SK-N-DZ (cell line): ENCODE measurements around the gene ADAM12.

ENCODE experiments used
- DNase-seq: peaks from one replicate; pipeline ENCODE4 v3.0.0-alpha.2; 2015; ENCODE audit warnings: low spot score

Gene ADAM12

DNA sequence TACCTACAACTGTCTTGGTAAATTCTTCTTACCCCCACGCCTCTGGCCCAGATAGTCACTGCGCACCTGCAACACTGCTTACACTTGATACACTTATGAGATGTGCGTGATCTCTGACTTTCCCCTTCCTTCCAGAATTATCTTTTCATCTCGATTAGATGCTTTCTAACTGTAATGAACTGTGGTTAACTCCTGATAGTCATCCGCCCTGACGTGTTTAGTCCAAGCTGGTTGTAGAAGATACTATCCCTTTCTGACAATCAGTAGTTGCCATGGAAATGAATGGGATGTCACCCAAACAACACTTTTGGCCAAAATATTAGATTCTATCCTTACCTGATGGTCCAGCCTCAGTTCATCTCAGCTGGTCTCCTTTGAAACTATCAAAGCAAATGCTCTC is 241.5 kb downstream of the ADAM12 start:
- no peak for DNase-seq

DNA sequence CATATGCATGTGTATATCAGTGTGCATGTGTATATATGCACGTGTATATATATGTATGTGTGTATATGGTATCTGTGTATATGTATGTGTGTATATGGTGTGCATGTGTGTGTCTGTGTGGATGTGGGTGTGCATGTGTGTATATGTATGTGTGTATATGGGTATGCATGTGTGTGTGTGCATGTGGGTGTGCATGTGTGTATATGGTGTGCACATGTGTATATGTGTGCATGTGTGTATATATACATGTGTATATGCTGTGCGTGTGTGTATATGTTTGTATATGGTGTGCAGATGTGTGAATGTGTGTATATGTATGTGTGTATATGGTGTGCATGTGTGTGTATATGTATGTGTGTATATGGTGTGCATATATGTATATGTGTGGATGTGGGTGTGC is 245.2 kb downstream of the ADAM12 start:
- no peak for DNase-seq

GRCh38 chr10:126140746-126141273 is 247.5 kb downstream of the ADAM12 start:
- no peak for DNase-seq

DNA sequence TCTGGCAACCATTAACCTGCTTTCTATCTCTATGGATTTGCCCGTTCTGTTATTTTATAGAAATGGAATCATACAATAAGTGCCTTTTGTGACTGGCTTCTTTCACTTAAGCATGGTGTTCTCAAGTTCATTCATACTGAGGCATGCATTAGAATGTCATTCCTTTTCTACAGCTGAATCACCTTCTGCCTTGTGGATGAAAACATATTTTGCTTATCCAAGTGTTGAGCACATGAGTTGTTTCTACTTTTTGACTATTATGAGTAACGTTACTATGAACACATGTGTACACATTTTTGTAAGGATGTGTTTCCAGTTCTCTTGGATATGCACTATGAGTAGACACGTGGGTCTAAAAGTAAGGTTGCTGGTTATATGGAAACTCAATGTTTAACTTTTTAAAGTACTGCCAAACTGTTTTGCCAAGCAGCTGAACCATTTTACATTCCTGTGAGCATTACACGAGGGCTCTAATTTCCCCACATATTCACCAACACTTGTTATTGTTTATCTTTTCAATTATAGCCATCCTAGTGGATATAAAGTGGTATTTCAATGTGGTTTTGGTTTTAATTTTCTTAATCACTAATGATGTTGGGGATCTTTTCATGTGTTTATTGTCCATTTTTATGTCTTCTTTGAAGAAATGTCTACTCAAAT is 250.6 kb downstream of the ADAM12 start:
- no peak for DNase-seq

DNA sequence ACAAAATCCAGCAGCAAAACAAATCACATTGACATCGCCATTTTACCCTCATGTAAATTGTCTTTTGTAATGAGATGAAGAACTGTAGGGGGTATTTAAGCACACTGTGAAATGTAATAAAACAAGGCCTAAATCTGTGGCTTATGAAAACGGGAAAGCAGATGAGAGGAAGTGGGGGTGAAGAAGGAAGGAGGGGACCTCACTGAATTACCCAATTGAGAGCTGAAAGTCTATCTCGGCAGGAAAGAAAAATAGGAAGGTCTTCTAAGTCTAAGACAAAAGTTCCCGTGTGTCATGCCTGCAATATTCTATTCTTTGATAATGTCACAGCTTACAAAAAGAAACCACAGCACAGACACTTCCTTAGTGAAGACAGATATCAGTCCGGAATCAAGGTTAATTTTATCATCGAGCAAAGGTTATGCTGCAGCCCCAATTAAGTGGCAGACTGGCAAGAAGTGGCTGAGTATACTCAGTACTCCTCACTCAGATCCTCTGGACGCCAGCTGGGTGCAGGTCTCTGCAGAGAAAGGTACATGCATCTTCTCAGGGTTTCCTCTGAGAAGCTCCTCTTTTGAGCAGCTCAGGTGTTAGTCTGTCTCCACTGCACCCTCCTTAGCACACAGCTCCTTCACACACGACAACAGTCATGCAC is 252.2 kb downstream of the ADAM12 start:
- DNase-seq: no peak

DNA sequence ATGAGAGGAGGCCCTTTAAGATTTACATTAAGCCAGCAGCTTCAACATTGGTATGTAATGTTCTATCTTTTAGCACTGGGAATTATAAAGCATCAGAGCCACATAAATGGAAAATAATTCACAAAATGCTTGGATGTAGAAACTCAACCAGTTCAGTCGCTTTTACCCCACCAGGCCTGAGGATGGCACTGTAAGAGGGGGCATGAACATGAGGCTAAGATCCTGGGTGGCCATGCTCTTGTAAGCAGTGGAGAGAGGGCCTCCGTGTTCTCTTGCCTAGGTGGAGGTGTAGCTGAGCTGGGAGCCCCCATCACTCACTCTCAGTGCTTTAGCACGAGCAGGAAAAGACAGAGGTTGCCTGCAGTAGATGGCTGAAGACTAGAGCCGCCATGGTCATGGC is 253.1 kb downstream of the ADAM12 start:
- no peak for DNase-seq

- no peak for DNase-seq
Measured at GRCh38 chr10:126133906-126134656, 254.2 kb downstream of the ADAM12 start.

DNA sequence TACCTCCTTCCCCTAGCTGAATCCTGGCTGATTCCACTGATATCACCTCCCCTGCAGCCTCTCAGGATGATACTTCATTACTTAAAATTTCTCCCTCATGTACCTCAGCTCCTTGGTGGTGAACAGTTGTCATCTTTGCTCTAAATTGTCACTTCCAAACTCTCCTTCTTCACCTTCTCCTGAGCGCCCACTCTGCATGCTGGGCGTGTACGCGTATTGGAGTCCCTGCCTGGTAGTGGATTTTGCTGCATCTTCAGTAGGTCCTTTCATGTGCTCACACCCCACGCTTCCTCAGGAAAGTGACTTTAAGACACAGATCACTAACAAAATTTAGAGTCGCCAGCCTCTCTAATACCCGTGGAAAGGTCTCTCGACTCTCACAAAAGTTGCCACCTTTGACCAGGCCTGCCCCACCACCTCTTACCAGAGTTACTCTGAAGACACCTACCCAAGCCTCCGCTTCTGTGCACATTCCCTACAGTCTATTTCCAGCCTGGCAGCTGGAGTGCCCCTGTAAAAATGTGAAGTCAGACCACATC is 255.1 kb downstream of the ADAM12 start:
- no peak for DNase-seq

DNA sequence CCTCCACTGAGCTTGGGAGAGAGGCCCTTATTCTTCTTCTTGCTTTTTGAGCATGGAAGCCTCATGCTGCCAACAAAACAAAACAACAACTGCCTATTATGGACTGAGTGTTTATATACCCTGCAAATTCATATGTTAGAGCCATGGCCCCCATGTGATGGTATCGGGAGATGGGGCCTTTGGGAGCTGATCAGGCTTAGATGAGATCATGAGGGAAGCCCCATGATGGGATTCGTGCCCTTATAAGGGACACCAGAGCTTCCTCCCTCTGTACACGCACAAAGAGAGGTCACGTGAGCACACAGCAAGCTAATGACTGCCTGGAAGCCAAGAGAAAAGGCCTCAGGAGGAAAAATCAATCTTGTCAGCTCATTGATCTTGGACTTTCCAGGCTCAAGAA is 256.9 kb downstream of the ADAM12 start:
- DNase-seq: no peak

DNA sequence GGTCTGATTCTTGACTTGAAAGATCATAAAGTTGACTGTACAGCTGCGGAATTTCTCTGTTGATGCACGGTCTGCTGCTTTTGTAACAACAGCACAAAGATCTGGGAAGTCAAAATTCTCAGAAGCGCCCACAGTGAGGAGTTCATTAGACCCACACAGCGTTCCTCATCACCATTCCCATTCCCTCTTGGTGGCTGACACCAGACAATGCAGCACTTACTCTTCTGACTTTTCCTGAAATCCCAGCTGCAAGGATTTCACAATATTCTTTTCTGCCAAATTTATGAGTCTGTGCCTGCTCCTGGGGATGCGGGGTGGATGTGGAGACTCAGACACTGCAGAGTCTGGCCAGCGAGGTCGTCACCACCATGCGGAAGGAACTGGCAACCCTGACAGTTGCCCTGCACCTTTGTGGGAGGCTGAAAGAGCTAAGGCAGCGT is 258.0 kb downstream of the ADAM12 start:
- no peak for DNase-seq

- no peak for DNase-seq
Measured at GRCh38 chr10:126129026-126129425, 259.3 kb downstream of the ADAM12 start.

DNA sequence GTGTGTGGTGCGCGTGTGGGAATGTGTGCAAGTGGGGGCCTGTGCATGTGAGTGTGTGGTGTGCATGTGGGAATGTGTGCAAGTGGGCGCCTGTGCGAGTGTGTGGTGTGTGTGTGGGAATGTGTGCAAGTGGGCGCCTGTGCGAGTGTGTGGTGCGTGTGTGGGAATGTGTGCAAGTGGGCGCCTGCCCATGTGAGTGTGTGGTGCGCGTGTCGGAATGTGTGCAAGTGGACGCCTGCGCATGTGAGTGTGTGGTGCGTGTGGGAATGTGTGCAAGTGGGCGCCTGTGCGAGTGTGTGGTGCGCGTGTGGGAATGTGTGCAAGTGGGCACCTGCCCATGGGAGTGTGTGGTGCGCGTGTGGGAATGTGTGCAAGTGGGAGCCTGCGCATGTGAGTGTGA is 259.7 kb downstream of the ADAM12 start:
- DNase-seq: no peak

GRCh38 chr10:126127481-126128029 is 260.7 kb downstream of the ADAM12 start:
- no peak for DNase-seq

DNA sequence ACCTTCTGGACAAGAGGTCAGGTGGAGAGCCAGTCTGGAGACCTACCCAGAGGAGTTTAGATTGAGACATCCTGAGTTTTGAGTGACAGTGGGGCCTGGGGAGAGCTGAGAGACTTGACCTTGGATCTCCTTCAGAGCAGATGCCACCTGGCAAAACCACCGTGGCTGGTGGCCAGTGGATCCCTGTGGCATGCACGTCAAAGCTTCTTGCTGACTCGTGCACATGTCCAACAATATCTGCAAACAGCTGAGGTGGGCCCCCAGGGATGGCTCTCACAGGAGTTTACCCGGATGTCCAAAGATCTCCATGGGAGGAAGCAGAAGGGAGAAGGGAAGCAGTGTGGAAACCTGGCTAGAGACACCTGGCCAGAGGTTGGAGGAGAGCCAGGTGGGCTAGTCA is 261.4 kb downstream of the ADAM12 start:
- DNase-seq: no peak

DNA sequence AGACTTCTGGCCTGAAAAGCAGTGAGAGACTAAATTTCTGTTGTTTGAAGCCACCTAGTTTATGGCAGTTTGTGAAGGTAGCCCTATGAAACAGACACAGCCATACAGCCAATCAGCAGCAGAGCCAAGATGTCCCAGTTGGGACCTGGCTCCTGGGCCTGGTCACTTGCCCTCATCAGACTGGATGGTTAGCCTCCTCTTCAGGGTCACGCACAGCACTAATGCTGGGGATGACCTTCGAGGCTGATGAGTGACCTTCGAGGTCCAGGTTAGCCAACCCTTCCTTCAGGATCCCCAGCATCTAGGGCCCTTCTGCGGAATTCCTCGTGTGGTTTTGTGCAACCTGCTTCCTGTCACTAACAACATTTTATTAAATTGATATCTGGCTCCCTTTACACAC is 262.3 kb downstream of the ADAM12 start:
- no peak for DNase-seq

- no peak for DNase-seq
Measured at GRCh38 chr10:126124668-126125349, 263.5 kb downstream of the ADAM12 start.

DNA sequence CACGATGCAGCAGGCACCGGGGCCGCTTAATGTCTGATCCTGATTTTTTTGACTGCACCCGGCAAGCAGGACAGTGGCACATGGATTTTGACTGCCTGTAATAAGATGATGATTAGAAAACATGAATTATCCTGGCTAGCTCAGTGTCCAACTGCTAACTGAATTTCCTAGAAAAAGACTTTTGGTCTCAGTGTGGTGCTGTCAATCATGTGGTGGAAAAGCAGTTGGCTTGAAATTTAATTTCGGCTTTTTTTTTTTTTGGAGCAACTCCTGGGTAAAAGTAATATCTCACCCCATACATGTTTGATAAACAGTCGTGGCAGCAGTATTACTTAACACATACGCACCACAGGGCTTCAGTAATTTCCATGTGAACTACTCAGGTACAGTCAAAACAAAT is 264.2 kb downstream of the ADAM12 start:
- no peak for DNase-seq

DNA sequence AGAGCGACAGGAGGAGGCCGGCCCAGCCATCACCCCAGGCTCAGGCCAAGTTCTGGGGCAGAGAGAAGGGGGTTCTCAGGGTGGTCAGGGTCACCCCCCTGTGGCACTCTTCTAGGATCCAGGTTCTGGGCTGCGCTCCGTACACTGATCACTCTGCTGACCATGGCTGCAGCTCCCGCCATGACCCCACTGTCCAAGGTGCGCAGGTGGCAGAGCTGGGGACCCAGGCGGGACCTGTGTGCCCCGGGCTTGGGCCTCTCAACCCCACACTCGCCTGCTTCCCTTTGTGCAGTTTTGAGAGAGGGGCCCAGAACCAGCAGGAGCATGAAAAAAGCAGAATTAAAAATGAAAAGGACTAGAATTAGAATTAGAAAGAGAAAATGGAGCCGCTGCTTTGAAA is 264.8 kb downstream of the ADAM12 start:
- DNase-seq: no peak

DNA sequence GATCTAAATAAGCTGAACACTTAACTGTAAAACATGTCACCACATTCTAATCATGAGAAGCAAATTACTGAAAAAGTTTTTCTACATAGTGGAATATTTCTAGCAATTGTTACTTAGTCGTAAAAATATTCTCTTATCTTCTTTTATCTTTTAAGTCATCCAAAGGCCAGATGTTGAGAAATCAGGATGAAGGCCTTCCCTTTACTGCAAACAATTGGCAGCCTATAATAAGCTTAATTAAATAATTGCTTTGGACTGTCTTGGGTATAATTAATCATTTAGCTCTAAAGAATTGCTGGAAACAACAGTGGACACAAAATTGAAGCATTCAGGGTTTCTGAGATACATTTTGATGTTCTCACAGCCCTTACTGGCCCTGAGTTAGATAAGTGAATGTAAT is 265.4 kb downstream of the ADAM12 start:
- no peak for DNase-seq

GRCh38 chr10:126119599-126119998 is 268.7 kb downstream of the ADAM12 start:
- no peak for DNase-seq

DNA sequence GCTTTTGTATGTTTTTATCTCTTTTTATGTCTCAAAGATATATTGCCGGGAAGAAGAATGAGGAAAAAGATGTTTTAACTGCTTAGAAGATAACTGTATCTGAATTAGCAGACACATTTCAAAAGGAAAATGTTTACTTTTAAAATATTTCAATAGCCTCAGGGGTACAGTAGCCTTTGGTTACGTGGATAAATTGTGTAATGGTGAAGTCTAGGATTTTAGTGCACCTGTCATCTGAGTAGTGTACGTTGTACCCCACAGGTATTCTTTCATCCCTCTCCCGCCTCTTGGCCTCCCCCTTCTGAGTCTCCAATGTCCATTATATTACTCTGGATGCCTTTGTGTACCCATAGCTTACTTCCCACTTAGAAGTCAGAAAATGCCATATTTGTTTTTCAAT is 269.8 kb downstream of the ADAM12 start:
- DNase-seq: no peak
